GOT3 (cell line): Measurements from ENCODE around the gene MCMBP.
A peak's percentile ranks its signal among the peaks of the same experiment; 100 is the strongest.
"Not testable (repeated sequence)": the region's sequence is repeated elsewhere in the genome, so short reads cannot be mapped to it uniquely, and the experiment has no call there.

ENCODE experiments used
- DNase-seq: peaks from one replicate; lab custom pipeline; 2025; ENCODE audit warnings: mixed read lengths; lab: John Stamatoyannopoulos, UW

MCMBP gene, protein sequence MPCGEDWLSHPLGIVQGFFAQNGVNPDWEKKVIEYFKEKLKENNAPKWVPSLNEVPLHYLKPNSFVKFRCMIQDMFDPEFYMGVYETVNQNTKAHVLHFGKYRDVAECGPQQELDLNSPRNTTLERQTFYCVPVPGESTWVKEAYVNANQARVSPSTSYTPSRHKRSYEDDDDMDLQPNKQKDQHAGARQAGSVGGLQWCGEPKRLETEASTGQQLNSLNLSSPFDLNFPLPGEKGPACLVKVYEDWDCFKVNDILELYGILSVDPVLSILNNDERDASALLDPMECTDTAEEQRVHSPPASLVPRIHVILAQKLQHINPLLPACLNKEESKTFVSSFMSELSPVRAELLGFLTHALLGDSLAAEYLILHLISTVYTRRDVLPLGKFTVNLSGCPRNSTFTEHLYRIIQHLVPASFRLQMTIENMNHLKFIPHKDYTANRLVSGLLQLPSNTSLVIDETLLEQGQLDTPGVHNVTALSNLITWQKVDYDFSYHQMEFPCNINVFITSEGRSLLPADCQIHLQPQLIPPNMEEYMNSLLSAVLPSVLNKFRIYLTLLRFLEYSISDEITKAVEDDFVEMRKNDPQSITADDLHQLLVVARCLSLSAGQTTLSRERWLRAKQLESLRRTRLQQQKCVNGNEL

GRCh38 chr10:119872610-119872859, at the start of gene MCMBP:
MCMBP (minus strand) TSS chr10:119872843; CDS start chr10:119872584, 259 bp downstream.
- no peak for DNase-seq

GRCh38 chr10:119919826-119920225, 47.2 kb upstream of the MCMBP start:
- no peak for DNase-seq

DNA sequence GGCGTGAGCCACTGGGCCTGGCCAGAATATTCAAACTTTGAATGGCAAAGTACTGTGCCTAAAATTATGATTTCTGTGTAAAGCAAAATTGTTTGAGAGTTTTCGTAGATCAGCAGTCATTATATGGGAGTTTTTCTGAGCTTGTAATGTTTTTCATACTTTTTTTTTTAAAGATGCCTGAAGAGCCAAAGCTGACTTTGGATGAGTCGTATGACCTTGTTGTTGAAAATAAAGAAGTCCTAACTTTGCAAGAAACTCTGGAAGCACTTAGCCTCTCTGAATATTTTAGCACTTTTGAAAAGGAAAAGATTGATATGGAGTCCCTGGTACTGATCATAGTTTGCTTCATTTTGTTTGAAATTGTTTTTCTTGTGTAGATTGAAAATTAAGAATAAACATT, 46.6 kb upstream of the MCMBP start:
- no peak for DNase-seq

DNA sequence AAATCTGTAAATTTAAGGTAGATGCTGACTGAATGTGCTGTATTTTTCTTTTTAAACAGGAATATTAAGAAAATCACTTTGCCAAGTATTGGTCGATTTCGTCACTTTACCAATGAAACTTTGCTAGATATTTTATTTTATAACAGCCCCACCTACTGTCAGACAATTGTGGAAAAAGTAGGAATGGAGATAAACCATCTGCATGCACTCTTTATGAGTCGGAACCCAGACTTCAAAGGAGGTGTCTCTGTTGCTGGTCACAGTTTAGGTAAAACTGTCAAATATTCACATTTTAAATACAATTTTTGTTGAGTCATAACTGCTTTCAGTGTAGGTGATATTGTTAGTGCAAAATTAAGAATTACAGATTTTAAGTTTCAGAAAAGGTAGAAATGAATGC, 45.1 kb upstream of the MCMBP start:
- no peak for DNase-seq

DNA sequence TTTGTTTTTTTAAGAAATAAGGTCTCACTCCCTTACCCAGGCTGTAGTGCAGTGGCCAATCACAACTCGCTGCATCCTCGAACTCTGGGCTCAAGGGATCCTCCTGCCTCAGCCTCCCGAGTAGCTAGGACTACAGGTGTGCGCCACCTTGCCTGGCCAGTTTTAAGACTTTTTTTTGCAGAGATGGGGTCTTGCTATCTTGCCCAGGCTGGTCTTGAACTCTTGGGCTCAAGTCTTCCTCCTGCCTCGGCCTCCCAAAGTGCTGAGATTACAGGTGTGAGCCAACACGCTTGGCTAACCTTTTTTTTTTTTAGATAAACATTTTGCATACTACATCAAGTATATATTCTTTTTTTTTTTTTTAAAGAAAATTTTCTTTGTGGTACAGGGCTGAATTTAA, 38.0 kb upstream of the MCMBP start:
- DNase-seq: no peak

GRCh38 chr10:119908166-119908565, 35.5 kb upstream of the MCMBP start:
- no peak for DNase-seq

DNA sequence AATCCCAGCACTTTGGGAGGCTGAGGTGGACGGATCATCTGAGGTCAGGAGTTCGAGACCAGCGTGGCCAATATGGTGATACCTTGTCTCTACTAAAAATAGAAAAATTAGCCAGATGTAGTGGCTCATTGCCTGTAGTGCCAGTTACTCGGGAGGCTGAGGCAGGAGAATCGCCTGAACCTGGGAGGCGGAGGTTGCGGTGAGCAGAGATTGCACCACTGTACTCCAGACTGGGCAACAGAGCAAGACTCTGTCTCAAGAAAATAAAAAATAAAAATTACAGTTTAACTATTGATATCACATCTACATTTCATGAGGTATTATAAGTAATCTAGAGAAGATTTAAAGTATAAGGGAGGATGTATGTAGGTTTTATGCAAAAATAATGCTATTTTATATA, 35.1 kb upstream of the MCMBP start:
- DNase-seq: not testable (repeated sequence)

DNA sequence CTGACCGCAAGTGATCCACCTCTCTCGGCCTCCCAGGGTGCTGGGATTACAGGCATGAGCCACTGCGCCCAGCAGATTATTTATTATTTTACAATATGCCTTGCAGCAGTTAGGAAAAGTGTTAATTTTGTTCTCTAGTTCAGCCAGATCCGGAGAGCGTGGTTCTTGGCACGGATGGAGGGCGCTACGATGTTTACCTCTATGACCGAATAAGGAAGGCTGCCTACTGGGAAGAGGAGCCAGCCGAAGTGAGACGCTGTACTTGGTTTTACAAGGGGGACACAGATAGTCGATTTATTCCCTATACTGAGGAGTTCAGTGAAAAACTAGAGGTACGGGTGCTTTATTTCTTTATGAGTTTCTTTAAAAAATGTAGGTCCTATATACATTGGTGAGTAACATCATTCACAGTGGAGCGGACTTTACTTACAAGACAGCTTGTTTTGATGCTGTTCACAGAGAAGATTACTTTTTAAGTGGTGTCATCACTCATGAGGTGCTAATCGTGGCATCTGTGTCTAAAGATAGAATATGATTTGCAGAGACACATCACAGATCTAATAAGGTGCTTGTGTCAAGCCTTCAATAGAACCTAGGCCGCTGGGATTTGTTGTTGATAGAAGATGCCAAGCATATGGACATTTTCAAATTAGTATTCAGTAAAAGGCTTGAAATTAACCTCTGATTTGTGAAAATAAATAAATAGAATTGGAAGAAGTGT, 31.5 kb upstream of the MCMBP start:
- DNase-seq: no peak

- no peak for DNase-seq
Measured at GRCh38 chr10:119898577-119898976, 25.9 kb upstream of the MCMBP start.

DNA sequence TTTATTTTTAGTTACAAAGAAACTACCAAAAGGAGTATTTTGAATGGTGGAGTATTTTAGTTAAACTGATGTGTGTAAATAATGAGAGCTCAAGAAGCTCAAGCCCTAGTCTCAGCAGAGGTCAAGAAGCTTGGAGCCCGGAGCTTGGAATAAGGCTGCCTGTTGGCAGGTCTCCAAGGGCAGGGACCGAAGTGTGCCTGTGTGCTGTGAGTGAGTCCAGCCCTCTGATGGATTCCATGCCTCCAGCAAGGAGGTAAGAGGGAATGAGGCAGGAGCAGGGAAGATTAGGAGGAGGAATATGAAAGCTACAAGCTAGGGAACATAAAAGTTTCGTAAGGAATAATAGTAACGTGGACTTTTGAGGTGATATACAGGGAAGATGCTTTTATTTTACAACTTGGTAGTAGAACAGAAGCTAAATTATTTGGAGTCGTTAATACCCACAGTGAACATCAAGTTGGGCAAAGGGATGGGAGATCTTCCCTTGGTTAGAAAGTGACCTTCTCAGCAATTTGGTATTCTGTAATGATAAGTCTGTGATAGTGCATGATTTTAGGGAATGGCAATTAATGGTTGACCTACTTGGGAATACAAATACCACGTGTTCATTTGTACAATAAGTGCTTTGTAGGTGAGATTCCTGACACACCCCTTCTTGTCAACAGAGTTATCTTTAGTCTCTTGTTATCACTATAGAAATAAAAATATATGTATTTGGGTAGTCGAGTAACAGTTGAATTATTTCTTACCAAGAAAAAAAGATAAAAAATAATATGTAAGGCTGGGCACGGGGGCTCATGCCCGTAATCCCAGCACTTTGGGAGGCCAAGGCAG, 24.5 kb upstream of the MCMBP start:
- DNase-seq: no peak

DNA sequence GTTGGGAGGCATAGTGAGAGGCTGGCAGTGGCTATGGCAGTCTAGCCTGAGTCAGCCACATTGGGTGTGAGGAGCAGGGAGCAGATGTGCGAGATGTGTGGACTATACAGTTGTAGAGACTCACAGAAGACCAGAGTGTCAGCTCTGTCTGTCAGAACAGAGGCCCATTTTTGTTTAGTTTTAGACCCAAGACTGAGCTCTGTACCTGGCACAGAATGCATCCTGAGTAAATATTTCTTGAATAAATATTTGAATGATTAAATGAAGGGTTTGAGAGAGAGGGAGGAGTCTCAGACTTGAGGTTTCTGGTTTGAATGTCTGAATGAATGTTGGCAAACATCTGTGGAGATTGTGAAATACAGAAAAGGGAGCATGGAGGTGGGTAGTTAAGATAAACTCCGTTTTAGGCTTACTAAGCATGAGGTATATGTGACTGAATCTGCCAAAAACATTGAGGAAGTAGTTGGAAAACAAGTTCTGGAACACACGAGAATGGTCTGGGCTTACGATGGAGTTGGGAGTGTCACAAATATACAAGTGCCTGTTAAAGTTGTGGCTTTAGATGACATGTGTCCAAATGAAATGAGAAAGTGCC, 23.5 kb upstream of the MCMBP start:
- no peak for DNase-seq

GRCh38 chr10:119893845-119894427, 21.3 kb upstream of the MCMBP start:
- DNase-seq: no peak

DNA sequence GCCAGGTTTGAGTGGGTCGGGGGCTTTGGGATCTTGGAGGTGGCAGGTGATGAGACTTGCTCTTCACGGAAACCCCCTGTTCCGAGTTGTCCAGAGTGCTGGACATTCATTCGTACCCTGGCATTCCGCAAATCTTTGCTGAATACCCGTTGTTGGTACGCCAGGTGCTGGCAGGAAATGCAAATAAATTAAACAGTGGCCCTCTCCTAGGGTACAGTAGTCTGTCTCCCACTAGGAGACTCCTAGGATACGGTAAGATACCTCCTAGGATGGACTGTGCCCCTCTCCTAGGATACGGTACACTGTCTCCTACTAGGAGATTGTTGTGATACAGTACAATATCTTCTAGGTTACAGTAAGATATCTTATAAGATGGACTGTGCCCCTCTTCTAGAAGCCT, 20.4 kb upstream of the MCMBP start:
- no peak for DNase-seq

GRCh38 chr10:119892188-119893065, 19.8 kb upstream of the MCMBP start, which contains the start of gene SEC23IP:
SEC23IP (plus strand) TSS chr10:119892730; CDS start chr10:119892783, 53 bp downstream.
- DNase-seq: peak; percentile 69

DNA sequence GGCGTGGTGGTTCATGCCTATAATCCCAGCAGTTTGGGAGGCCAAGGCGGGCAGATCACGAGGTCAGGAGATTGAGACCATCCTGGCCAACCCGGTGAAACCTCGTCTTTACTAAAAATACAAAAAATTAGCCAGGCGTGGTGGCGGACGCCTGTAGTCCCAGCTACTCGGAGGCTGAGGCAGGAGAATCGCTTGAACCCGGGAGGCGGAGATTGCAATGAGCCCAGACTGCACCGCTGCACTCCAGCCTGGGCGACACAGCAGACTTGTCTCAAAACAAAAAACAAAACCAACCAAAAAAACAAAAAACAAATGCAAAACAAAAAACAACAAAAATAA, 19.2 kb upstream of the MCMBP start:
- not testable (repeated sequence) for DNase-seq

- DNase-seq: not testable (repeated sequence)
Measured at GRCh38 chr10:119890307-119890706, 17.7 kb upstream of the MCMBP start.

DNA sequence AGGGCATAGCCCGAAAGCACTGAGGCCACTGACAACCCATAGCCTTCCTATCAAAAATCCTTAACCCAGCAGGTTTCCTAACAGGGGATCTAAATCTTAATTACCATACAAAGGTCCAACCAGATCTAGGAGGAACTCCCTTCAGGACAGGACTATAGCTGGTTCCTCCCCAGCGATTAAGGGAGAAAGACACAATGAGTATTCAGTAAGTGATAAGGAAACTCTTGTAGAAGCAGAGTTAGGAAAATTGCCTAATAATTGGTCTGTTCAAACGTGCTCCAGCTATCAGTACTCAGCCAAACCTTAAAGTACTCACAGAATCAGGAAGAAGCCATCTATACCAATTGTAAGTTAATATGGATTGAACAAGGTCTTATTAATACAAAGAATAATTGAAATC, 16.6 kb upstream of the MCMBP start:
- DNase-seq: not testable (repeated sequence)

DNA sequence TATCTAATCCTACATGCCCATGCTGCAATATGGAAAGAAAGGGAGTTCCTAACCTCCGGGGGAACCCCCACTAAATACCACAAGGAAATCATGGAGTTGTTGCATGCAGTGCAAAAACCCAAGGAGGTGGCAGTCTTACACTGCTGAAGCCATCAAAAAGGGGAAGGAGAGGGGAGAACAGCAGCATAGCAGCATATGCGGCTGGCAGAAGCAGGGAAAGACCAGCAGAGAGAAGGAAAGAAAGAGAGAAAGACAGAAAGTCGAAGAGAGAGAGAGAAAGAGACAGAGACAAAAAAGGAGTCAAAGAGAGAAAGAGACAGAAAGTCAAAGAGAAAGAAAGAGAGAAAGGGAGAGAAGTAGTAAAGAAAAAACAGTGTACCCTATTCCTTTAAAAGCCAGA, 16.1 kb upstream of the MCMBP start:
- DNase-seq: not testable (repeated sequence)

GRCh38 chr10:119886070-119886469, 13.4 kb upstream of the MCMBP start:
- DNase-seq: not testable (repeated sequence)

GRCh38 chr10:119883901-119884611, 11.4 kb upstream of the MCMBP start:
- DNase-seq: not testable (repeated sequence)
